HG03064 (cell line): ENCODE results near the gene POU2F2.

ENCODE experiments used
- ATAC-seq: cut with Tn5 transposase; IDR thresholded peaks from one replicate; pipeline ENCODE4 v1.9.1; 2021; ENCODE audit warnings: low read depth; ENCODE audit not compliant: unreplicated experiment

POU2F2 gene

DNA sequence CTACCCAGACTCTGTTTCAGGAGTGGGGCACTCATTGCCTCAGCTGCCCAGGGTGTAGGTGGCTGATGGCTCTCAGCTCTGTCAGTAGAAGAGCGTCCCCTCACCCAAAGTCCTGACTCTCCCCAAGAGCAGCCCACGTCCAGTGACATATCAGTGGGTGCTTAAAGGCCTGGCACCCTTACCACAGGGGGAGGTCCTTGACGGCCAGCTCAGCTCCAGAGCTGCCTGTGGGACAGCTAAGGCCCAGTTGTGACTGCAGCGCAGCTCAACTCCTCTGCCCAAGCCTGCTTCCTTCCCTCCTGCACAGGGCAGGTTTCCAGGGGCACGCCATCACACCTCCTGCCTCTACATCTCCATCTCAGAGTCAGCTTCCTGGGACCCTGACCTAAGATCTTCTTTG is 94.6 kb downstream of the POU2F2 start:
- no peak for ATAC-seq
